Measurements from ENCODE around the gene NVL.

Gene NVL

GRCh38 chr1:224266105-224266914 is 63.7 kb downstream of the NVL start:
- H3K9me3 ChIP-seq (ENCODE audit: control insufficient read depth, insufficient read depth, low read length) = no peaks in the 10 kb centered on the region
- H3K27me3 ChIP-seq (ENCODE audit: control insufficient read depth, low read length) = no peaks in the 10 kb centered on the region
- H3K9me2 ChIP-seq (replicated peaks; ENCODE audit: control insufficient read depth, low read length) = no peaks in the 10 kb centered on the region
- no peak overlapping the region for H3K27ac ChIP-seq (ENCODE audit: low read depth, low read length)
- H3F3A ChIP-seq (ENCODE audit: control insufficient read depth, insufficient read depth) = 0 out of 2 replicates have a peak, but pooled peaks cover 6% of the 10 kb centered on the region
- peaks cover 16% of the 10 kb centered on the region for H3K4me1 ChIP-seq (ENCODE audit: control insufficient read depth, low read length)
- H4K20me1 ChIP-seq (ENCODE audit: control insufficient read depth, insufficient read depth, low read depth, low read length) = no peaks in the 10 kb centered on the region
- H3K4me3 ChIP-seq (ENCODE audit: low read length) = no peak overlapping the region
- H3K79me2 ChIP-seq (ENCODE audit: control insufficient read depth, low read length) = no peaks in the 10 kb centered on the region
- TF ChIP-seq CTCF (IDR thresholded peaks at IDR 0.05; ENCODE audit: low read depth, low read length, poor library complexity, severe bottlenecking) (no peak), EZH2phosphoT487 (IDR thresholded peaks at IDR 0.05; ENCODE audit: borderline replicate concordance, low read length) (no peak)
- peaks cover 28% of the 10 kb centered on the region for H3K36me3 ChIP-seq (ENCODE audit: control insufficient read depth, low read length)
- peak overlapping the region; percentile 5; the same call in 1 of the 2 replicates for H3K4me2 ChIP-seq (ENCODE audit: low read length)

- no peaks in the 10 kb centered on the region for H3K79me2 ChIP-seq (ENCODE audit: control insufficient read depth, low read length)
- H3K4me3 ChIP-seq (ENCODE audit: low read length) = no peak overlapping the region
- H3K9me3 ChIP-seq (ENCODE audit: control insufficient read depth, insufficient read depth, low read length) = no peaks in the 10 kb centered on the region
- H3F3A ChIP-seq (ENCODE audit: control insufficient read depth, insufficient read depth) = 0 out of 2 replicates have a peak, but pooled peaks cover 6% of the 10 kb centered on the region
- H3K27me3 ChIP-seq (ENCODE audit: control insufficient read depth, low read length) = no peaks in the 10 kb centered on the region
- H4K20me1 ChIP-seq (ENCODE audit: control insufficient read depth, insufficient read depth, low read depth, low read length) = no peaks in the 10 kb centered on the region
- H3K36me3 ChIP-seq (ENCODE audit: control insufficient read depth, low read length) = peaks cover 24% of the 10 kb centered on the region
- no peak overlapping the region for H3K4me2 ChIP-seq (ENCODE audit: low read length)
- TF ChIP-seq CTCF (IDR thresholded peaks at IDR 0.05; ENCODE audit: low read depth, low read length, poor library complexity, severe bottlenecking) = no peak
- TF ChIP-seq EZH2phosphoT487 (IDR thresholded peaks at IDR 0.05; ENCODE audit: borderline replicate concordance, low read length) = no peak
- H3K27ac ChIP-seq (ENCODE audit: low read depth, low read length) = no peak overlapping the region
- H3K9me2 ChIP-seq (replicated peaks; ENCODE audit: control insufficient read depth, low read length) = no peaks in the 10 kb centered on the region
- H3K4me1 ChIP-seq (ENCODE audit: control insufficient read depth, low read length) = peaks cover 16% of the 10 kb centered on the region
These were observed 65.7 kb downstream of the NVL start for GRCh38 chr1:224264321-224264720.

GRCh38 chr1:224262373-224263054 is 67.5 kb downstream of the NVL start:
- H3K36me3 ChIP-seq (ENCODE audit: control insufficient read depth, low read length) = peaks cover 14% of the 10 kb centered on the region
- no peak overlapping the region for H3K27ac ChIP-seq (ENCODE audit: low read depth, low read length)
- no peak overlapping the region for H3K4me3 ChIP-seq (ENCODE audit: low read length)
- H3K27me3 ChIP-seq (ENCODE audit: control insufficient read depth, low read length) = no peaks in the 10 kb centered on the region
- no peaks in the 10 kb centered on the region for H4K20me1 ChIP-seq (ENCODE audit: control insufficient read depth, insufficient read depth, low read depth, low read length)
- no peaks in the 10 kb centered on the region for H3K9me2 ChIP-seq (replicated peaks; ENCODE audit: control insufficient read depth, low read length)
- H3K4me2 ChIP-seq (ENCODE audit: low read length) = no peak overlapping the region
- no peaks in the 10 kb centered on the region for H3K9me3 ChIP-seq (ENCODE audit: control insufficient read depth, insufficient read depth, low read length)
- H3K4me1 ChIP-seq (ENCODE audit: control insufficient read depth, low read length) = peaks cover 16% of the 10 kb centered on the region
- H3K79me2 ChIP-seq (ENCODE audit: control insufficient read depth, low read length) = no peaks in the 10 kb centered on the region
- no peak for TF ChIP-seq EZH2phosphoT487 (IDR thresholded peaks at IDR 0.05; ENCODE audit: borderline replicate concordance, low read length)
- TF ChIP-seq CTCF (IDR thresholded peaks at IDR 0.05; ENCODE audit: low read depth, low read length, poor library complexity, severe bottlenecking) = no peak
- 0 out of 2 replicates have a peak, but pooled peaks cover 4% of the 10 kb centered on the region for H3F3A ChIP-seq (ENCODE audit: control insufficient read depth, insufficient read depth)
